ENCODE data around the gene ATP5F1D.

Gene ATP5F1D

GRCh38 chr19:1230783-1231489, 10.6 kb upstream of the ATP5F1D start:
- H3K4me3 ChIP-seq (ENCODE audit: severe bottlenecking), result no peak overlapping the region
- H3K27me3 ChIP-seq (ENCODE audit: insufficient read depth, poor library complexity, severe bottlenecking), result no peaks in the 10 kb centered on the region
- DNase-seq (ENCODE audit: low spot score) (no peak), ATAC-seq (ENCODE audit: low read depth) (no peak)
- H3K27ac ChIP-seq (ENCODE audit: poor library complexity, severe bottlenecking), result no peak overlapping the region
- no peaks in the 10 kb centered on the region for H3K9me3 ChIP-seq (ENCODE audit: severe bottlenecking)
- peaks cover 8% of the 10 kb centered on the region for H3K4me1 ChIP-seq (ENCODE audit: insufficient read depth, poor library complexity, severe bottlenecking)
- H3K36me3 ChIP-seq (ENCODE audit: low read depth), result peaks cover 25% of the 10 kb centered on the region
- no peak for TF ChIP-seq CTCF (IDR thresholded peaks at IDR 0.05; ENCODE audit: poor library complexity, severe bottlenecking)

DNA sequence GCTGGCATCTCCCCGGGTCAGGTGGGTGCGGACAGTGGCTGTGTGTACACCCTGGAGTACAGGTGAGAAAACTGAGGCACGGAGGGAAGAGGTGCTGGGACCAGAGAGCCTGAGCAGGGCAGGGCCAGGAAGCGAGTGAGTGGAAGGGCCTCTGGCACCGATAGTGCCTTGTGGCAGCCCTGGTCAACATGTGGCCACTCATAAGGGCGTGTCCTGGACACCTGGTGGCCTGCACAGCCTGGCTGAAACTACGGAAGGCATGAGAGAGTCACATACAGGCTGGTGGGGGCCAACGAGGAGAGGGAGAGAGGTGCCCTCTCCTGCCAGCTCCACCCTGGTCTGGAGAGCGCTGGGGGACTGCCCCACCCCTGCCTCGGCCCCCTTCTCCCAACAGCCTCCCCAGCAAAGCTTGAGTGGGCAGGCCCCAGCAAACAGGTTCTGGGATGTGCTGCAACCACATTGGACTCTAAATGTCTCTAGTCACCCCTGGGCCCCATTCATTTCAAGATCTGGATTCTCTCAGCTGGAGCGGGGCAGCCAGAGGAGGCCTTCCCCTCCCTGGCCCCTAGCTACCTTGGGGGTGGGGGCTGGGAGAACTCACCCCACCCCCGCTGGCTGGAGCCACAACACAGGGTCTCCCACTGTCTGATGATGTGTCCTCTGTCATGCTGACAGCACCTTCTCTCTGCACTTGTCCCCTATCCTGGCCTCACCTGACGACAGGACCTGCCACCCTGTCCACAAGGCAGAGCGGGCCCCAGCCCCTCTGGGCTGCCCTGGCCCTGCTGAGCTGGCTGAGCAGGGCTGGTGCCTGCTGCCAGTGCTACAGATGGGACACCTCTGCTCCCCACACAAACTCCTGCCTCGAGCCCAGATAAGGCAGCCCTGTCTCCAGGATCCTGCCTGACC, 9.6 kb upstream of the ATP5F1D start:
- H3K9me3 ChIP-seq (ENCODE audit: severe bottlenecking), result no peaks in the 10 kb centered on the region
- no peak overlapping the region for H3K4me3 ChIP-seq (ENCODE audit: severe bottlenecking)
- ATAC-seq (ENCODE audit: low read depth), result peak; percentile 30; the same call in 2 of the 3 replicates
- peak overlapping the region; percentile 45 for H3K27ac ChIP-seq (ENCODE audit: poor library complexity, severe bottlenecking)
- H3K36me3 ChIP-seq (ENCODE audit: low read depth), result peaks cover 19% of the 10 kb centered on the region
- TF ChIP-seq CTCF (IDR thresholded peaks at IDR 0.05; ENCODE audit: poor library complexity, severe bottlenecking), result no peak
- peaks cover 8% of the 10 kb centered on the region for H3K4me1 ChIP-seq (ENCODE audit: insufficient read depth, poor library complexity, severe bottlenecking)
- DNase-seq (ENCODE audit: low spot score), result no peak
- H3K27me3 ChIP-seq (ENCODE audit: insufficient read depth, poor library complexity, severe bottlenecking), result no peaks in the 10 kb centered on the region

- peak overlapping the region; percentile 45 for H3K27ac ChIP-seq (ENCODE audit: poor library complexity, severe bottlenecking)
- TF ChIP-seq CTCF (IDR thresholded peaks at IDR 0.05; ENCODE audit: poor library complexity, severe bottlenecking), result no peak
- peaks cover 19% of the 10 kb centered on the region for H3K36me3 ChIP-seq (ENCODE audit: low read depth)
- ATAC-seq (ENCODE audit: low read depth) (peak; percentile 13), DNase-seq (ENCODE audit: low spot score) (no peak)
- H3K9me3 ChIP-seq (ENCODE audit: severe bottlenecking), result no peaks in the 10 kb centered on the region
- no peaks in the 10 kb centered on the region for H3K27me3 ChIP-seq (ENCODE audit: insufficient read depth, poor library complexity, severe bottlenecking)
- H3K4me3 ChIP-seq (ENCODE audit: severe bottlenecking), result no peak overlapping the region
- peaks cover 8% of the 10 kb centered on the region for H3K4me1 ChIP-seq (ENCODE audit: insufficient read depth, poor library complexity, severe bottlenecking)
Observed at GRCh38 chr19:1232652-1233072, 8.9 kb upstream of the ATP5F1D start.

- H3K4me1 ChIP-seq (ENCODE audit: insufficient read depth, poor library complexity, severe bottlenecking), result peaks cover 8% of the 10 kb centered on the region
- H3K27me3 ChIP-seq (ENCODE audit: insufficient read depth, poor library complexity, severe bottlenecking), result no peaks in the 10 kb centered on the region
- TF ChIP-seq CTCF (IDR thresholded peaks at IDR 0.05; ENCODE audit: poor library complexity, severe bottlenecking), result no peak
- H3K4me3 ChIP-seq (ENCODE audit: severe bottlenecking), result no peak overlapping the region
- peaks cover 17% of the 10 kb centered on the region for H3K36me3 ChIP-seq (ENCODE audit: low read depth)
- ATAC-seq (ENCODE audit: low read depth) (no peak), DNase-seq (ENCODE audit: low spot score) (no peak)
- no peaks in the 10 kb centered on the region for H3K9me3 ChIP-seq (ENCODE audit: severe bottlenecking)
- H3K27ac ChIP-seq (ENCODE audit: poor library complexity, severe bottlenecking), result peak overlapping the region; percentile 45
Observed at GRCh38 chr19:1233115-1233667, 8.4 kb upstream of the ATP5F1D start.
